ENCODE results near the gene HCRTR2.
"Not testable (repeated sequence)": the region's sequence is repeated elsewhere in the genome, so short reads cannot be mapped to it uniquely, and the experiment has no call there.

The HCRTR2 gene

DNA sequence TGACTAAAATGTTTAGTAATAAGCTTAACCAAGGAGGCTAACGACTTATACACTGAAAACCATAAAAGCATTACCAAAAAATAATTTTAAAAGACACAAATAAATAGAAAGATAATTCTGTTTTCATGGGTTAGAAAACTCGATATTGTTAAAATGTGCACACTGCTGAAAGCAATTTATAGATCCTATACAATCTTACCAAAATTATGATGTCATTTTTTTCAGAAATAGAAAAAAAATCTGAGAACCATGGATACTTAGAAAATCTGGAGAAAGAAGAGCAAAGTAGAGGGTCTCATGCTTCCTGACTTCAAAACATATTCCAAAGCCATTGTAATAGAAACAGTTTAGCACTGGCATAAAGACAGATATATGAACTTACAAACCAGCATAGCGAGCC, 46.6 kb downstream of the HCRTR2 start:
- no peak for DNase-seq (ENCODE audit: low spot score)

DNA sequence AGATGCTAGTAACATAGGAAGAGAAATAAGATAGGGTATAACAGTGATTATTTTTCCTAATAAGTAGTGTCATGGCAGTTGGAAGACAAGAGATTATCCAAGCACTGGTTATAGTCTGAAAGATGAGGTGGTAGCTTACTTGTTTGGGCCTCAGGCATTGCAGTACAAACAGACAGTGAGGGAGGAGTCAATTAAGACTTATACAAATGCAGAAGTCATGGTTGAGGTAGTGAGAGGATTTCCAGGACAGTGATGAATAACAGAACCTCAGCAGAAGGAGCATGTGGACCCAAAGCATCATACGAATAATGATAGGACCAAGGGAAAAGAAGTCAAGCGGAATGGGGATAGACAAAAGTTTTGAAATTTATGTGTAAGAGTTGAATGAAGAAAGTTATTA, 53.5 kb downstream of the HCRTR2 start:
- no peak for DNase-seq (ENCODE audit: low spot score)

DNA sequence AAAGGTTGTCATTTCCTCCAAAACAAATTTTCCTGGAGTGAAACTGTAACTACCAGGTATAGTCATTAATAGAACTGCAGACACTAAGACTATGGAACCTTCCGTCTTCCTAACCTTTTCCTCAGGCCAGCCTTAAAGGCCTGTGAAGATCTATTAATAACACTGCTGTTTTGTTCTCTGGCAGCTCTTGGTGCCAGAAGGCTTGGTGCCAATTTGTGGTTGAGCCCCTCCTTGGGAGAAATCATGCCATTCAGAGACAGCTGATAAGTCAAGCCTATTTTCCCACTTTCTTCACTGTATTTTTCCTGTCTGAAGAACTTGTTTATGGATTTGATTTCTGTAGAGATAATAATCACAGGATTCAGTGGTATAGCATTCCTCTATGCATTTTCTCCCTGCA, 64.8 kb downstream of the HCRTR2 start:
- no peak for DNase-seq (ENCODE audit: low spot score)

DNA sequence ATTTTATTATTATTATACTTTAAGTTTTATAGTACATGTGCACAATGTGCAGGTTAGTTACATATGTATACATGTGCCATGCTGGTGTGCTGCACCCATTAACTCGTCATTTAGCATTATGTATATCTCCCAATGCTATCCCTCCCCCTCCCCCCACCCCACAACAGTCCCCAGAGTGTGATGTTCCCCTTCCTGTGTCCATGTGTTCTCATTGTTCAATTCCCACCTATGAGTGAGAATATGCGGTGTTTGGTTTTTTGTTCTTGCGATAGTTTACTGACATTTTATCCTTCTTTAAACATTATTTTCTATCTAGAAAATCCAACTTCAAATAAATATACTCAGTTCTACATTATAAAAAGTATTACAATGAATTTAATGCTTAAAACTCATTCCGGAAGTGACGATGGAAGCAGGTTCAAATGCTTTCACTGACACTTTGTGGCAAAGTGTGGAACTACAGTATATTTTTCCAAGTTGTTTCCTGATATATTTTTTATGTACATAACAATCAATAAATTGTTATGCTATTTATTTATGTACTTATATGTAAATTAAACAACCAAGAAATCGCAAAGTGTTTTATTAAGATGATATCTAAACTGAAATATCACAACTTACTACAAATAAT, 66.8 kb downstream of the HCRTR2 start:
- DNase-seq (ENCODE audit: low spot score) = not testable (repeated sequence)

DNA sequence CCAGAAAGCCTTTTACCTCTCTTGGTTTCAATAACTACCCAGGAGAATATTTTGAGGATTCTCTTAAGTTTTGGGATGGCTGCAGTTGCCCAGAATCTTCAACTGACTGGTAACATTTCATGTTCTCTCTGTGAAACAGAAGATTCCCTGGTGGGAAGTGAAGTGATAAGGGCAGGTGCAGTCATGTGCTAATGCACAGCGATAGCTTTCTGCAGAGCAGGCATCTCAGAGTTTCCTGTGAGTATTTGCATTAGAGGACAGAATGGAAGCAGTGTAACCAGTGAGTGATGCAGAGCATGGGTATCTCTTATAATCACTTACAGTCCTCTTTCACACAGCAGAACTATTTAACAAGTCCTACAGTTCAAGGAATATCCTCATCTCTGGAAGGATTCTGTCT, 76.1 kb downstream of the HCRTR2 start:
- no peak for DNase-seq (ENCODE audit: low spot score)

DNA sequence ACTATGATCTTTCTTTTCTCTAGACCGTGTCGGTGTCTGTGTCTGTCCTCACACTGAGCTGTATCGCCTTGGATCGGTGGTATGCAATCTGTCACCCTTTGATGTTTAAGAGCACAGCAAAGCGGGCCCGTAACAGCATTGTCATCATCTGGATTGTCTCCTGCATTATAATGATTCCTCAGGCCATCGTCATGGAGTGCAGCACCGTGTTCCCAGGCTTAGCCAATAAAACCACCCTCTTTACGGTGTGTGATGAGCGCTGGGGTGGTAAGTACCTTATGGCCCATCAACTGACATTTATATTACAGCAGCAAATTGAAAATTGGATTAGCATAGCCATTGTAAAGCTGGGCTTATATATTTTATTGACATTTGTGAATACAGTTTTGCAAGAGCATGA, 80.8 kb downstream of the HCRTR2 start:
- no peak for DNase-seq (ENCODE audit: low spot score)

DNA sequence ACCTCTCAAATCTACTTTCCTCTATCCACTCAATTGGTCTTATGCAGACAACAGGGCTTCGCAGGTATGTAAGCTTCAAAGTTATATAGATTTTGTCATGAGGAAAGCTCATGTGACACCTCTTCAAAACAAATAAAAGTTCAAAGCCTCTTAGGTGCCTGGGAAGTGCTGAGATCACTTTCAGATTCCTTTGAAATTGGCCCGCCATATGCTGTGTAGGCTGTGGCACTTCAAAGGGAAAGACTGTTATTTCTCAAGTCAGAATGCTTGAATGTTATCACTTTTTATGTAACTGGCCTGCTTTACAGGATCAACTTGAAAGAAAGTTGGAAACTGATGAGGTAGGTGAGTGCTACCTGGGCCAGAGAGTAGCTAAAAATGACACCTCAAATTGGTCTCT, 85.9 kb downstream of the HCRTR2 start:
- no peak for DNase-seq (ENCODE audit: low spot score)

DNA sequence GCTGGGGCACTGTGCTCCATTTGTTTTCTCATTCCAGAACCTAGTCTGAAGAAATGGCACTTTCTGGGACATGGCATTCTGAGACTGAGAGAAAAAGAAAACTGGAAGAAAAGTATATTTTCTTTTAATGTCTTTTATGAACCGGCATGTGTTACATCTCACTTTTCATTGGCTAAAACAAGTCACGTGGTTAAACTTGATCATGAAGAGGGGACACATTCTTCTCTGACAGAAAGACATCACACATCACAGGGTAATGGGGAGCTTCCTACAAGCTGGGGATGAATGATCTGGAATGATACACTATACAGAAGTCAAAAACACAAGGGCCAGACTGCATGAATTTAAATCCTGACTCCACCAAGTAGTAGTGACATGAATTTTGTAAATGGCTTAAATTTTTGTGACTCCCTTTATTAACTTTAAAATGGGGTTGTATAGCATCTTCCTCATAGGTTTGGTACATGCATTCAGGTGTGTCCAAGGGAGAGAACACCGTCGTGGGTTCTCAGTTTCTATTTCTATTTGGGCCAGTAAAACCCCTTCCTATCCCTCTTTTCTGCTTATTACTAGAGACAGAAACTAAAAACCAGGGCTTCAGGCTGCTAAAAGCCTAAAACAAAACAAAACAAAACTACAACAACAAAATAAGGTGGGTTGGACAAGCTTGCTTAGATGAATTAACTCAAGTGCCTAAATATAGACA, 91.2 kb downstream of the HCRTR2 start:
- DNase-seq (ENCODE audit: low spot score) = no peak

DNA sequence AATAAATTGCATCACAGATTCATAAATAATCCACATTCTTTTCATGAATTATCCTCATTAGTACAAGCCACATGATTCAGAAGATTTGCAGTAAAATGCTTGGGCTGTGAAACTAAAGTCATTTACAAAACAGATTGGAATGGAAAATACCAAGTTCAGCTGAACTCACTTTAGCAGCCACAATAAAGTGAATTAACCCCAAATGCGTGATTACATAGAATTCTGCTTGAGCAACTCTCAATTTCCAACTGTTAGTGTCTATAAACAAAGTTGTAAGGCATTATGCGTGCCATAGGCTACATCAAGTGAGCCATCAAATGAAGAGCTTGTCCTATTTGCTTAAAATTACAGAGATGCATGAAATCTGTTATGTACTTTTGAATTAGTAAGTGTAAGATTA, 92.6 kb downstream of the HCRTR2 start:
- DNase-seq (ENCODE audit: low spot score) = no peak

DNA sequence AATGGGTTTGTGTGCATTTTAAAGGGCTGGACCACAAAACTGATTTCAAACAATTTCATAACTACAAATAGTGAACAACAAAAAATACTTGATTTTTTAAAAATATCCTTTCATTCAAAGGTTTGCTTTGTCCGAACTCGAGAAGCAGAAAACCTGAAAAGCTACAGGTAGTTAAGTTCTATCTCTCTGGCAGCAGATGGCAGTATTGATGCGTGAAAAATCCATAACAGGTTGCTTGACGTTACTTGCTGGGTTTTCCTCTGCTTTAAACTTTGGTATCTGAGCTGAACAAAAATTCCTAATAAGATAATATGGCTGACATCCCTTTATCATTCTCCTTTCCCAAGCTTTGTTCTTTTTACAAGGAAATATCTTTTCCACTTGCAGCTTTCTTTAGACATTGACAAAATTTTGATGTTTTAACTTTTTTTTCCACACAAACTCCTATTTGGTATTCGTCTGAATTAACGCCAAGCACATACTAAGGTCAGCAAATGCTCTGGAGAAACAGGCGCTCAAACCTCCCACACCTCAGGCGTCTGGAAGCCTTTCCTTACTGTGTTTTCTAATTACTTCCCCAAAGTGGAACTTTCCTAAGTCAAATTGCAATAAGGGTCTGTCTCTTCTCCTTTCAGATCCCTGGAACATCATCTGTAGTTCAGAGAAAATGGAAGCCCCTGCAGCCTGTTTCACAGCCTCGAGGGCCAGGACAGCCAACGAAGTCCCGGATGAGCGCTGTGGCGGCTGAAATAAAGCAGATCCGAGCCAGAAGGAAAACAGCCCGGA, 102.6 kb downstream of the HCRTR2 start:
- DNase-seq (ENCODE audit: low spot score) = no peak

DNA sequence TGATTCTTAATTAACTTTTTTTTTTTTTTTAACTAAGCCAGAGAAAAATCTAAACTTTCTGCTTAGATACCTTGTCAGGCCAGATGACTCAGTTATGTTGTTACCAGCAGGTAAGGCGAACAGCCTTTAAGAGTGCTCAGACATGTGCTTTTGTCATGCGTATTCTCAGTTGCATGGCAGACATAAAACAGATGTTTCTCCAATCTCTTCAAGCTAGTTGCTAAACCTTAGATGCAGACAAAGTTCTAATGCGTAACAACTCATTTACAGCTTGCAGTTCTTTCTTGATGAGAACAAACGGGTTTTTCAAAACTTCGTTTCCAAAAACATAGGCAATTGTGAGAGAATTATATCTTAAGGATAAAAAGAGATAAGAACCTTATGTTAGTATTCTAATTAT, 103.3 kb downstream of the HCRTR2 start:
- DNase-seq (ENCODE audit: low spot score) = no peak

DNA sequence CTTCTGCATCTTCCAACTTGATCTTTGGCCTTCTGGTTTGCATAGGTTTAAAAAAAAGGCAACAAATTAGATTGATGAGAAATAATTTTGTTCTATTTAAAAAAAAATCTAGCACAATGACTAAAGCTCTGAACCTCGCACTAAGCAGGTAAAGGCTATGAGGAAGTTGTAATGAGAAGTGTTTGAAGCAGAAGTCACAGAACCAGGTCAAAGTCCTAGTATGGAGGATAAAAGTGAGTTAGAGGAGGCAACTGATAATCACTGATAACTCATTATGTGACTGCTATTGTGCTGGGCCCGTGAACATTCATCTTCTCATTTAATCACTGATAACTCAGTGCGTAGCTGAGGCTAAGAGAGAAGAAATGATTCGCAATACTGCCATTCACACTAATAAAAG, 106.9 kb downstream of the HCRTR2 start:
- no peak for DNase-seq (ENCODE audit: low spot score)

DNA sequence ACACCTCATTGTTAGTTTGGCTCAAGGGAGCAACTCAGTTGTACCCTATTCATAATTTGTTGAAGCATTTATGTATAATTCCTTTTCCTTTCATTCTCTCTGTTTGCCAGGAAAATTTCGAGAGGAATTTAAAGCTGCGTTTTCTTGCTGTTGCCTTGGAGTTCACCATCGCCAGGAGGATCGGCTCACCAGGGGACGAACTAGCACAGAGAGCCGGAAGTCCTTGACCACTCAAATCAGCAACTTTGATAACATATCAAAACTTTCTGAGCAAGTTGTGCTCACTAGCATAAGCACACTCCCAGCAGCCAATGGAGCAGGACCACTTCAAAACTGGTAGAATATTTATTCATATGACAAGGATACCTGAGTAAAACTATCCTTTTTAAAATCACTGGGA, 107.8 kb downstream of the HCRTR2 start:
- DNase-seq (ENCODE audit: low spot score) = no peak

DNA sequence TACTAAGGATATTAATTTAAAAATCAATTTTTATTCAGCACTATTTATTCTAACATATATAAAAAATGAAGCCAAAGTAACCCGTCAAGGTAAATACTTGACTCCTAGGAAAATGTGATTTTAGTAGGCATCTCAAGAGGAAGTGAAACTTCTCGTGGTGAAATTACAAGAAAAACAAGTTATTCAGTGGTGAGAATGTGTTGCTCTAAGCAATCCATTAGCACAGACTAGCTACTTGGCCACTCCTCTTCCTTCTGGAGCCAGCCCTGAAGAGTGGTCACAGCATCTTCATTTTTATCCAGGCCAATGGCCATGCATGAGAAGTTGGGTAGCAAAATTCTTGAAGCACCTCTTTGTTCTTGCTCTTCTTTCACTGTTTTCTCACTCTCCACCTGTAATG, 112.5 kb downstream of the HCRTR2 start:
- DNase-seq (ENCODE audit: low spot score) = no peak

DNA sequence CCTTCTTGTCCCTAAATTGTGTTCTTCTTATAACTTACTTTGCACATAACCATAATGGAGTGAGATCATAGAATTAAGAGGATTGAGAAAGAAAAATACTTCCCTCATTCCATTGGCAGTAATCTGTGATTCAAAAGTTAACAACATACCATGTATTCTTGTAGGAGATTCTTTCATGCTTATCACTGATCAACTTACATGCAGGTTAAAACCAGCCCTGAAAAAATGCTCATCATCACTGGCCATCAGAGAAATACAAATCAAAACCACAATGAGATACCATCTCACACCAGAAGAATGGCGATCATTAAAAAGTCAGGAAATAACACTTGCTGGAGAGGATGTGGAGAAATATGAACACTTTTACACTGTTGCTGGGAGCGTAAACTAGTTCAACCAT, 116.4 kb downstream of the HCRTR2 start:
- DNase-seq (ENCODE audit: low spot score) = no peak

DNA sequence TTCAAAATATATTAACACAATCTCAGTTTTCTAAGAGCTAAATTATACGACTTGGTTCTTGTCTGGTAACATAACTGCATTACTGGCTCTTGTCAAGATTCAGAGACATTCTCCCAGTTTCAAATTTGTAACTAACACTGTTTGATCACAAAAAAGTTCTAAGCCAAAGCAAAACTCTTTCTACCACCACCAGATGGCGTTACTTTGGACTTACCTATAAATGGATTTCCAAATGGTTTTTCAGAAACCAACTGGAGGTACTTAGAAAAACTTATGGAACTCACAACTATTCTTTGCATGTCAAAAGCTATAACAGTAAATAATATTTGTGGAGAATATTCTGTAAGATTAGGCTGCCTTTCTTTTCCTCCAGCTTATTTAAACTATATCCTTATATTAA, 118.8 kb downstream of the HCRTR2 start:
- no peak for DNase-seq (ENCODE audit: low spot score)

DNA sequence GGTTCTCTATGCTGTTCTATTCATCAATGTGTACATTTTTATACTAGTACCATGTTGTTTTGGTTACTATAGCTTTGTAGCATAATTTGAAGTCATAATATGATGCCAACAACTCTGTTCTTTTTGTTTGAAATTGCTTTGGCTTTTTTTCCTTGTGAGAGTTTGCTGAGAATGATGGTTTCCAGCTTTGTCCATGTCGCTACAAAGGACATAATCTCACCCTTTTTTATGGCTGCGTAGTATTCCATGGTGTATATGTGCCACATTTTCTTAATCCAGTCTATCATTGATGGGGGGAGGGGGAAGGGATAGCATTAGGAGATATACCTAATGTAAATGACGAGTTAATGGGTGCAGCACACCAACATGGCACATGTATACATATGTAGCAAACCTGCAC, 122.9 kb downstream of the HCRTR2 start:
- DNase-seq (ENCODE audit: low spot score) = not testable (repeated sequence)

DNA sequence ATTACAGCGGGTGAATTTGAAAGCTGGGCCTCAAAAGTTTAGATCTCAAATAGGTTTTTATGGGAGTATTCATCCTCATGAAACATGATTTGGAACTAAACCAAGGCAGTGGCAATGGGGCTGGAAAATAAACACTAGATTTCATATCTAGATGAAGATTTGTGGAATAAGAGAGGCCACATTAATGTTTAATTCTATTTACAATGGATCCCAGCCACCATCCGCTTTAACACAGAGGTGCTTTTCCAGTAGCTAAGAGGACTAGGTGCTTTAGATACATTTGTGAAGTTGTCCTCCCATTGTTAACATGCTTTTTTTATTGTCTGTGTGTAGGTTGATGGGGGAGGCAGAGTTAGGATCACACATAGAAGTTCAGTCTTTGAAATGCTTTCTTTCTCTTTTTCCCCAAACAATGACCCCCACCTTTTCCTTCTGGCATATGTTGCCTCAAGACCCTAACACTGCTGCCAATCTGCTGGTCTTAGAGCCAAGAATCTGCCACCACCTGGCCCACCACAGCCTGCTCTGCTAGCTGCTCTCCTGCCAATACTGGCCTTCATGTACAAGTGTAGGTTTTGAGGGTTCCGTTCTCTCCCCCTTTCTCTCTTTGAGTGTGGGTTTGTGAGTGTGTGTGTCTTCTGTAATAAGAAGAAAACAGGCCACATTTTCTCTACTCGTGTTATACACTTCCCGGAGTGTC, 125.1 kb downstream of the HCRTR2 start:
- no peak for DNase-seq (ENCODE audit: low spot score)

DNA sequence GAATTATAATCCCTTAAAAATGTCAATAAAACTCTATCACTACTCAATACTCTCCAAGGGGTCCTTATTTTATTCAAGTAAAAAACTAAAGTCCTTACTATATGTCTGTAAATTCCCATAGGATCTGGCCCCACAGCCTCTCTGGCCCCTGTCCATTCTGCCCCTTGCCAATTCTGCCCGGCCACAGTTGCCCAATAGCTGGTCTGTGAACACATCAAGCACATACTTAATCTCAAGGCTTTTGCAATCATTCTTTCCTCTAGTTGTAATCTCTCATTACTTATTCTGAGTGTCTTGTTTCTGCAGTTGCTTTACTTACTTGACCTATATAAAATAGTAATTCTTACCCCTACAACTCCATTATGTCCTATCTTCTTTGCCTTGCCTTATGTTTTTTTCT, 130.4 kb downstream of the HCRTR2 start:
- no peak for DNase-seq (ENCODE audit: low spot score)

DNA sequence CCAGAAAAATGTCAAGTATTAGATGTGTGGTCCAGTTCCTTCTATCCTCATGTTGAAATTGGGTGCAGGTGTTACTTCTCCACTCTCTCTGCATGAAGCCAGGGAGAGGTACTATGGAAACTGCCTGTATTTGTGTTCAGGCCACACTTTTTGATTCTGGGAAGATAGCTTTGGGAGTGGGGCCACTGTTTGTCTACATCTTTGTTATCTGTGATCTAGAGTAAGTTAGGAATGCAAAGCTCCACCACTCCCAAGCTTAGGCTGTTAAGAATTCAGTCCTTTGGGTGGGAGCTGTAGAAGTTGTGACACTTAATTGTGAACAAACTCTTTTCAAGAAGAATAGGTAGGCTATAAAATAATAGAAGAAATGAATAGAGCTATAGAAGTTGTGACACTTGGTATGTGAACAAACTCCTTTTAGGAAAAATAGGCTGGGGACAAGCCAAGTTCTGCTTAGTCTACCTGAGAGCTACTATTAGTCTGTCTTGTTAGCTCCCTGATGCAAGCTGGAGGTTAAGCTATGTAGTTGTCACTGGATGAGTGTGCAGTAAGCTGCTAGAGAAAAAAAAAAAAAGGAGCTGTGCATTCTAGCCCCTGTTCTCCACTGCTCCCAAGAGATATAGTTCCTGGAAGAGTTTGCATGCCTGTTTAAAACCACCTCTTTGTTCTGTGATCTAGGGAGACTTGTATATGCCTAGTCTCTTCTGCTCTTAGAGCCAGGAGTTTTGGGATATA, 145.8 kb downstream of the HCRTR2 start:
- no peak for DNase-seq (ENCODE audit: low spot score)

DNA sequence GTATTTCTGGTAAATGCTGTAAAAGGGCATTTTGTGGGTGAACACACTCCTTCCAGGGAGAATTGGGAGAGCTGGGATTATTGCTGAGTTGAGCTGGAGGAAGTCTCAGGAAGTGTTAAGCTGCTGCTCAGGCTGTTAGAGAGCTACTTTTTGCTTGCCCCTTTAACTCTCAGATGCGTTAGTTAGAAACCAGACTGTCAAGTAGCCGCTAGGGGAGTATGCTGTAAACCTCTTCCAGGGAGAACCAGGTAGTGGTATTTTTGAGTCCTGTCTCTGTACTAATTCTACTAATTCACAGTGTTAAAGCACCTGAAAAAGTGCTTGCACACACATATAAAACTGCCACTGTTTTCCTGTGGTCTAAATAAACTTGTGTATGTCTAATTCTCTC, 146.4 kb downstream of the HCRTR2 start:
- no peak for DNase-seq (ENCODE audit: low spot score)

DNA sequence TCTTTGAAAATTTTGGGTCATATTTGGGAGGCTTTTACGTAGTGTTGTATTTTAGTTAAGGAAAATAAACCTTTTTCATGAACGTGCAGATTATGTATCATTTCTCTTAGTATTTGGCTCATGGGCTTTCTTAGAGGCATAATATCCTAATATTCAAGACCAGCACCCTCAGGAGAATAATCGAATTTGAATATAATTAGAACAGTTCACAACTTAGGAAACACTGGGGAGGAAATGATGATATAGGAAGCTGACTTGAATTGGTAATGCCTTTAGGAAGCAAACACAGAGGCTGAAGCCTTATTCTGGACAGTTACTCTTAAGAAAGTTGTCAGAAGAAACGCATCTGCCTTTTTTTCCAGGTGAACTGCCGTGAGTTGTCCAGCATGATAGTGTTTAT, 152.9 kb downstream of the HCRTR2 start, which contains the start of gene GFRAL:
TSS of gene GFRAL (plus strand) at position 301 of the 400 bp plus-strand sequence. CDS start at position 387, 86 bp downstream.
- DNase-seq (ENCODE audit: low spot score) = no peak

Measured in CD4-positive, alpha-beta T cell treated with Interleukin-15 for 4 hours (primary cell).